HG02938 (cell line): ENCODE measurements around the gene VTI1A.
"Not testable (repeated sequence)": the region's sequence is repeated elsewhere in the genome, so short reads cannot be mapped to it uniquely, and the experiment has no call there.

Experiments used
- ATAC-seq: cut with Tn5 transposase; IDR thresholded peaks from one replicate; pipeline ENCODE4 v1.9.1; 2021; ENCODE audit warnings: mild to moderate bottlenecking, moderate library complexity; ENCODE audit not compliant: unreplicated experiment

Gene VTI1A

DNA sequence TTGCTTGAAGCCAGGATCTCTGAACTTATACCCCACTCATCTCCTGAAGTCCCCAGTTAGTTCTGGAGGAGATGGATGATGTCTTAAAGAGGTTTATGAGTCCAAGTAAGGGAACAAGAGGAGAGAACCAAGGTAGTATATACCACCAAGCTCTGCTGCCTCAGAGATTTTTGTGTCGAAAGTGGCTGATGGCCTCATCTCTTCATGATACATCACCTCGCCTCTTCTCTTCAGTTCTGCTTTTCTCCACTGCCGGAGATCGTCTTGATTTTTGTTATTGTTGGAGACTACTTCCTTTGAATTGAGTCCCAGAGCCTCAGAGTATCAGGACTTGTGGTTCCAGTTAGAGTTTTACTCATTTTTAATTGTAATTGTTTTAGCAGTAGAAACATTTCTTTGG, 1.9 kb downstream of the VTI1A start:
- ATAC-seq, result no peak

DNA sequence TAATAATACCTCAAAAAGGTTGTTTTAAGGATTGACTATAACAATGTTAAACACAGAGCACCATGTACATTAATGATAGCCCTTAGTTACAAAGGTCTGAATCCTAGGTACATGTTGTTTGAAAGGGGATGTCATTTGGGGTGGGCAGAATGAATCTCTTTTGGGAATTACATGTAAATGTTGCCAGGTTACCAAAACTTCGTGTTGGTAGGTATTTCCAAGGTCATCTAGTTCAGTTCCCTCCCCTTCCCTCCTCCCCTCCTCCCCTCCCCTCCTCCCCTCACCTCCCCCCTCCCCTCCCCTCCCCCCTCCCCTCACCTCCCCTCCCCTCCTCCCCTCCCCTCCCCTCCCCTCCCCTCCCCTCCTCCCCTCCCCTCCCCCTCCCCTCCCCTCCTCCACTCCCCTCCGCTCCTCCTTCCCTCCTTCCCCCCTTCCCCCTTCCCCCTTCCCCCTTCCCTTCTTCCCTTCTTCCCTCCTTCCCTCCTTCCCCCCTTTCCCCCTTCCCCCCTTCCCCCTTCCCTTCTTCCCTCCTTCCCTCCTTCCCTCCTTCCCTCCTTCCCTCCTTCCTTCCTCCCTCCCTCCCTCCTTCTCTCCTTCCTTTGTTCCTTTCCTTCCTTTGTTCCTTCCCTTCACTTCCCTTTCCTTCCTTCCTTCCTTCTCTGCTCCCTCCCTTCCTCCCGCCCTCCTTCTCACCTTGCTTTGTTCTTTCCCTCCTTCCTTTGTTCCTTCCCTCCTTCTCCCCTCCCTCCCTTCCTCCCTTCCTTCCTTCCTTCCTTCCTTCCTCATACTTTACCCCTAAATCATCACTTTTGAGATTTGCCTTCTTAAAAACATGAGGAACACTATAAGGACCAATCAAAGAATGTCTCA, 8.1 kb downstream of the VTI1A start:
- ATAC-seq, result no peak

DNA sequence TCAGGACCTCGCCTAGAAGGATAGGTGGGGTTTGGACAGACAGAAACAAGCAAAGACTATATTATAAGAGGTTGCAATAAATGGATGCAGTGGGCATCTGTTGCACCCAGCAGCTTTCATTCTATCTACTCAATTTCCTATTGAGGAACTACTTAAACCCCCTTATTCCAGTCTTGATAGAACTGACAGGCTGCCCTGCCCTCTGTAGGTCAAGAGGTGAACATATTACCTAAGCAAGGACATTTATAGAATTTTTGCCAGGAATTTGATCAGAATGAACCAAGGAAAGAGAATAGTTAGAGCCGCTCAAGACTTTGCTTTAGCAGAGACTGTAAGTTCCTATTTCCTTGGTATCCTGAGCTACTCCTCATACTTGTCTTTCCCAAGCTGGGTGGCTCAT, 9.5 kb downstream of the VTI1A start:
- ATAC-seq, result no peak

DNA sequence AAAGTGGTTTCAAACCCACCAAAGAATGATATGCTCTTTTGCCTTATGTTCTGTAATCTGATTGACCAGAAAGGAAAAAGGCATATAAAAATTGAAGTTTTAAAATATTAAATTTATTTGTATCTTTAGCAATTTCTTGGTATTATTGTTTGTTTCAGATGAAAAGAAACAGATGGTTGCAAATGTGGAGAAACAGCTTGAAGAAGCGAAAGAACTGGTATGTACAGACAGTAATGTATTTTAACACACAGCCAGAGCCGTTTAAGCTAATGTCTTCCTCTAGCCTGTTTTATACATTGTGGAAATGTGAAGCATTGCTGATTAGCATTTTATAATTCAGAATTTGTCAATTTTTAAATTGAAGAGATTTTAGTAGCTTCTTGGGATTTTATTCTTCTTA, 13.4 kb downstream of the VTI1A start:
- ATAC-seq, result no peak

DNA sequence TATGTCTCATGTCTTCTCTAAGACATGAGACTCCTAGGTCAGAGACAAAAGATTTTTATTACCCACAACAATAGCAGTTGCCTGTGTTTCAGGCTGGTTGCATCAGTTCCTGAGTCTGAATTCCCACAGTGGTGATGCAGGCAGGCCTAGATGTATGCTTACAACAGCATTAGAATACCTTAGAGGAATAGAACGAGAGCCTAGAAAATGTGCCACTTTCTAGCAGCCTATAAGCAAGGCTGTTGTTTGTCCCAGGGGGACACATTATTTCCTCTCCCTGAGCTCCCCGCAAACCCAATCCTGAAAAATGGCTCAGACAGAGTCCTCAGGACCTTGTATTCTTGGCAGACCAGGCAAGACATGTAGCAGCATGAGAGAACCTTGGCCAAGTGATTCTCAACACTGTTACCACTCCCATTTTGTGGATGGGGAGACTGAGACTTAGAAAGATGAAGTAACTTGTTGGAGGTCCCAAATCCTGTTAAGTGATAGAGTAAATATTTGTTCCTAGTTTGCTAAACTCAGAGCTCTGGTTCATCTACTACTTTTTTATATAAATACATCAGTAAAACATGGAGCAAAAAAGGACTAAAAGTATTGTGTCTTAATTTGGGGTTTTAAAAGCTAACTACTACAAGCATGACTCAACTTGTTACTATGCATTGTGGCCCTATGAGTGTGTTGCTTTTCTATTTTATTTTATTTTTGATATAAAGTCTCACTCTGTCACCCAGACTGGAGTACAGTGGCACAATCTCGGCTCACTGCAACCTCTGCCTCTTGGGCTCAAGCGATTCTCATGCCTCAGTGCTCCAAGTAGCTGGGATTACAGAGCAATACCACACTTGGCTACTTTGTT, 14.2 kb downstream of the VTI1A start:
- ATAC-seq, result no peak

- not testable (repeated sequence) for ATAC-seq
Observed at GRCh38 chr10:112464074-112464473, 17.1 kb downstream of the VTI1A start.

GRCh38 chr10:112465299-112465883, 18.4 kb downstream of the VTI1A start:
- ATAC-seq, result no peak

DNA sequence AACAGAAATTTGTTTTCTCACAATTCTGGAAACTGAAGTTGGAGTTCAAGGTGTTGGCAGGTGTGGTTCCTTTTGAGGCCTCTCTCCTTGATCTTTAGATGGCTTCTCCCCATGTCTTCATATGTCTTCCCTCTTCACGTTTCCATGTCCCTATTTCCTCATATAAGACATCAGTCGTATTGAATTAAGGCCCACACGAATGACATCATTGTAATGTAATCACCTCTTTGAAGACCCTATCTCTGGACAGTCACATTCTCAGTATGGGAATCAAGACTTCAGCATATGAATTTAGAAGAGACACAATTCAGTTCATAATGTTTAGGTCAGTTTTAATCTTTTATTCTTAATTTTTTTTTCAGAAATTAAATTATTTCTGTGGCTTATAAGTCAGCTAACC, 19.8 kb downstream of the VTI1A start:
- ATAC-seq, result no peak

- ATAC-seq, result no peak
Observed at GRCh38 chr10:112467541-112468075, 20.6 kb downstream of the VTI1A start.

DNA sequence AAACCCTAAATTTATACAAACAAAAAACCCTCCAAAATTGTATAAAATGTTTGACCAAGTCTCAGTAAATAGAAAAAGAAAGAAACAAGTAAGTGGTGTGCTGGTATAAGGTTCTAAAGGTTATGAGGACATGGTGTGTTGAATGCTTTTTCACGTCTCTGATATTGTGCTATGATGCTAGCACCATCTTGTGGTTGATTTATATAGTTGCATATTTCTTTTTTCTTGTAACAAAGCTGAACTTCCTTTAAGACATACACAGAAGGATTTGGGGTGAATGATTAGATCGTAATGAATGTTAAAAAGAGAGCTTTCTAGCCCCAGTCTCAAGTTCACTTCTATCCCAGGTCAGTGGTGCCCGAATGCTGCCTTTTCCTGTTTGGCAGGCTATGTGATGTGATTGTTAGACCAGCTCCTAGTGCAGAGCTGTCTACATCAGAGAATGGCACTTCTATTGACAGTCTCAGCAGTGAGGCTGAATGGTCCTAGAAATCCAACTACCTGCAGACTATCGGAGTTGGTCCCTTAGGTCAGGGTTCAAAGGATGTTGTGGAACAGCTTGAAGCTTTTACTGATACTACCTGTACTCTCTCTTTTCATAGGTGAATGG, 25.0 kb downstream of the VTI1A start:
- peak; percentile 64 for ATAC-seq

DNA sequence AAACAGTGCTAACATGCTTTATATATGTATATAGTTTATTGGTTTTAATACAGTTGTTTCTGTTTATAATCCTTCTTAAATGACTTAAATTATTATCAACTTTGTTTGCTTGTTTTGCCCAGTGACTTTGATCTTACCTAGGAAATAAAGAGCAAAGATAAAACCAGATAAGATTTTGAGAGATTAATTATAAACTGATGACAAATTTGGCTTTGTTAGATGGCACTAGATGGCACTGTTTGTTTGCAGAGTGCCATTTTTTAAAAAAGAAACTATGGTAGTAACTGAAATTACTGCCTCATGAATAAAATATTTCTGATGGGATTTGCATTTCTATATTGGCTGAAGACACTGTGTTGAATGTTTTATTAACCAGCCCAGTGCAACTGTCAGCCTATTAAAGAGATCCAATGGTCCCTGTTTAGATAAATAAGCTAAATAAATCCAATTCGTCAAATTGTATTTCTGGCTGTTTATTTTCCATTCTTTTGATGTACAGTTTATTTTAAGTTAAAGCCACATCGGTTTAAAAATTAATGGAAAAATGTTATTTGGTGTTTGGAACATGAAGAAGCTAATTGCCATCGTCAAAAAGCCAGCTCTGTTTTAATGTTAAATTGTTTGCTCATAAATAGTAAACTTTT, 28.7 kb downstream of the VTI1A start:
- ATAC-seq, result no peak

GRCh38 chr10:112481602-112482001, 34.6 kb downstream of the VTI1A start:
- ATAC-seq, result no peak

DNA sequence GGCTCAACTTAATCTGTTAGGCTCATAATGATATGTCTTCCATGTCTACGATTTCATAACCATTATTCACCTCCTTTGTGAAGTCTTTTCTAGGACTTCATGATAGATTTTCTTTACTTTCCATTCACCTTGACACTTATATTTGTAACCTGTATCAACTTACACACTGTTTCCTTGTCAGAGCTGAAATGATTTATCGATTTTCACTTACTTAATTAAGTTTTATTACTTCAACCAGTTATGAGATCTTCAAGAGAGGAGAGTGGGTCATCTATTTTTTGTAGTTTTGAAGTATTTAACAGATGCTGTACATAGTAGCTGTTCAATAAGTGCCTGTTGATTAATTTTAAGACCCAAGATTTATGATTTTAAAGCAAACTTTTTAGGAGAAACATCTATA, 37.4 kb downstream of the VTI1A start:
- no peak for ATAC-seq

- no peak for ATAC-seq
Observed at GRCh38 chr10:112487964-112488363, 40.9 kb downstream of the VTI1A start.

- ATAC-seq, result no peak
Observed at GRCh38 chr10:112490545-112490944, 43.5 kb downstream of the VTI1A start.

DNA sequence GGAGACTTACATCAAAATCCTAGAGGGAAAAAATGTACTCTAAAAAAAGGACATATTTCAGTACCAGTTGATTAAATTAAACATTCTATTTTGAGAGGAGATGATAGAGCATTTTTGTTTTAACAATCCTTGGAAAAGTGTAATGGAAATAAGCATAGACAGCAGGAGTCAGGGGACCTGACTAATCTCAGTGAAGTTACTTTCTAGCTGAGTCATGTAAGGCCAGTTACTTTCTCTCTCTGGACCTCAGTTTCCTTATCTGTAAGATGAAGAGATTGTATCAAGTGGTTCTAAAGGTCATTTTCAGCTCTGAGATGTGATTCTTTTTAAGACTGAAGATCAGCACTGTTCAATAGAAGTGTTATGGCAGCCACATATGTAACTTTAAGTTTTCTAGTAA, 44.1 kb downstream of the VTI1A start:
- ATAC-seq, result no peak

DNA sequence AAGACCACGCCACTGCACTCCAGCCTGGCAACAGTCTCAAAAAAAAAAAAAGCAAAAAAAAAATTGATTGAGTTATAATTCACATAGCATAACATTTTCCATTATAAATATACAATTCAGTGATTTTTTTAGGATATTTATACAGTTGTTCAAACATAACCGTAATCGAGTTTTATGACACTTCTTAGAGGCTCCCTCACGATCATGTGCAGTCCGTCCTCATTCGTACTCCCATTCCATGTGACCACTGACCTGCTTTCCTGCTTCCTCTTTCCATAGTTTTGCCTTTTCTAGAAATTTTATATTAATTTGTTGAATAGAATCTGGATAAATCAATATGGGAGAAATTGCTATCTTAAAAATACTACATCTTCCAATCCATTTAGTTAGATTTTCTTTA, 45.7 kb downstream of the VTI1A start:
- ATAC-seq, result no peak

DNA sequence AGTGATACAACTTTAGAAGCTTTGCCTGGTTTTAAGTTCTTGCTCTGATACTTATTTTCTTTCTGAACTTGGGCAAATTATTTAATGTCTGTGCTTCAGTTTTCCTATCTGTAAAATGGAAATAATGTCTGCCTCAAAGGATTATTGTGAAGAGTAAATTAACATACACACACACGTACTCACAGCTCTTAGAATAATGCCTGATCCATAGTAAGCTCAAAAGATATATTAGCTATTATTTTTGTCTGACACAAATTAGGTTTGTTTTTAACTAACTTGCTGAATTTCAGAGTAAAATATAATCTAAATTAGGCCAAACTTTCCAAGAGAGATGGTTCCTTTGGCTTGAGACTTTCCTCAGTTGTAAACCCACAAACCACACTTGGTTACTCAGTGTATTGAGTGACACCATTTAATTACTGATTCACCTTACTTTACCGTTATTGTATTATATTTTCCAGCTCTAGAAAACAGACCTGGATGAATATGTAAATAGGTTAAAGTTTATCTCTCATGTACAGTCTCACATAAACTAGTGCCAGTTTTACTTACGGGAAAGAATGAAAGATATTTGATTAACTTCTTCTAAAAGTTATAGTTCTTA, 50.4 kb downstream of the VTI1A start:
- peak; percentile 59 for ATAC-seq

- no peak for ATAC-seq
Observed at GRCh38 chr10:112498806-112499205, 51.8 kb downstream of the VTI1A start.

GRCh38 chr10:112499985-112500384, 53.0 kb downstream of the VTI1A start:
- not testable (repeated sequence) for ATAC-seq
